Activated CD8-positive, alpha-beta T cell treated with anti-CD3 and anti-CD28 coated beads for 36 hours (primary cell): ENCODE data around the gene EDN2. TPM values are rescaled to one million over a fixed set of nuclear protein-coding genes. Genes with fewer than 3 reads are reported as not detected.

Source experiments
- ATAC-seq: fragments of 200-7000 bp; cut with Tn5 transposase; one replicate; pipeline ENCODE4 v1.10.0; 2021; ENCODE audit warnings: mild to moderate bottlenecking, moderate library complexity
- CTCF ChIA-PET: fragments of 350-600 bp; sonication (Branson Sonifier 250); formaldehyde crosslinking; loops from one replicate; lab custom pipeline; 2021; ENCODE audit warnings: antibody characterized with exemption; lab: Charles Lee
- POLR2A ChIA-PET: fragments of 350-600 bp; sonication (Branson Sonifier 250); formaldehyde crosslinking; loops from one replicate; lab custom pipeline; 2021; ENCODE audit warnings: antibody characterized with exemption; lab: Charles Lee
- DNase-seq: peaks from one replicate; pipeline ENCODE4 v3.0.0-alpha.2; 2020
- H3K27ac Mint-ChIP-seq: one replicate; pipeline ENCODE4 v1.8.0; 2021; ENCODE audit warnings: mild to moderate bottlenecking, mixed read lengths
- H3K27me3 Mint-ChIP-seq: one replicate; pipeline ENCODE4 v1.8.0; 2021; ENCODE audit warnings: mixed read lengths
- H3K36me3 Mint-ChIP-seq: one replicate; pipeline ENCODE4 v1.8.0; 2021; ENCODE audit warnings: low read depth, mixed read lengths
- H3K4me1 Mint-ChIP-seq: one replicate; pipeline ENCODE4 v1.8.0; 2021; ENCODE audit warnings: low read depth, mixed read lengths
- H3K4me3 Mint-ChIP-seq: one replicate; pipeline ENCODE4 v1.8.0; 2021; ENCODE audit warnings: mild to moderate bottlenecking, moderate library complexity, mixed read lengths
- H3K9me3 Mint-ChIP-seq: one replicate; pipeline ENCODE4 v1.8.0; 2021; ENCODE audit warnings: mixed read lengths
- CTCF ChIP-seq: fragments of 200-600 bp; IDR thresholded peaks from one replicate; pipeline ENCODE4 v1.8.0; 2022; ENCODE audit warnings: antibody characterized with exemption, mild to moderate bottlenecking
- intact Hi-C: fragments of 100-400 bp; cut with micrococcal nuclease; formaldehyde crosslinking; loops from one replicate; pipeline ENCODE4 v1.10.0; 2022
- total RNA-seq, 2 experiments: library from RNA; stranded (reverse); gene quantifications; one replicate each; pipeline ENCODE4 v1.2.3, GENCODE V29; 2021

The EDN2 gene
- total RNA-seq, 2 experiments from 2014 or later = not detected

GRCh38 chr1:41463516-41463915 is 21.0 kb downstream of the EDN2 start:
- Mint-ChIP-seq H3K4me3 (no peak overlapping the region), H3K27ac (no peak overlapping the region)
- CTCF ChIA-PET = interaction anchor here (0.8 kb wide), 1 partner anchor 30 kb away, joined by 3 read pairs; no protein-coding TSS in a partner anchor

GRCh38 chr1:41462680-41463004 is 21.8 kb downstream of the EDN2 start:
- no peak overlapping the region for H3K27ac Mint-ChIP-seq
- peaks cover 2% of the 10 kb centered on the region for H3K27me3 Mint-ChIP-seq
- CTCF ChIA-PET = no interaction called here
- DNase-seq (no peak), ATAC-seq (no peak)
- no peaks in the 10 kb centered on the region for H3K4me1 Mint-ChIP-seq
- no peaks in the 10 kb centered on the region for H3K36me3 Mint-ChIP-seq
- POLR2A ChIA-PET = no interaction called here
- TF ChIP-seq CTCF = no peak
- no peaks in the 10 kb centered on the region for H3K9me3 Mint-ChIP-seq
- intact Hi-C loops = no loop called here
- H3K4me3 Mint-ChIP-seq = no peak overlapping the region

More at GRCh38 chr1:41463516-41463915, 21.0 kb downstream of the EDN2 start:
- H3K9me3 Mint-ChIP-seq = no peaks in the 10 kb centered on the region
- H3K36me3 Mint-ChIP-seq = no peaks in the 10 kb centered on the region
- no peak for TF ChIP-seq CTCF
- intact Hi-C loops = no loop called here
- POLR2A ChIA-PET = no interaction called here
- H3K4me1 Mint-ChIP-seq = no peaks in the 10 kb centered on the region
- ATAC-seq = no peak
- no peak for DNase-seq
- peaks cover 2% of the 10 kb centered on the region for H3K27me3 Mint-ChIP-seq

GRCh38 chr1:41461790-41462679 is 22.4 kb downstream of the EDN2 start:
- intact Hi-C loops = no loop called here

GRCh38 chr1:41456847-41457540 is 27.5 kb downstream of the EDN2 start:
- H3K4me1 Mint-ChIP-seq = no peaks in the 10 kb centered on the region
- no peak for TF ChIP-seq CTCF
- no peaks in the 10 kb centered on the region for H3K9me3 Mint-ChIP-seq
- peaks cover 2% of the 10 kb centered on the region for H3K27me3 Mint-ChIP-seq
- ChIA-PET POLR2A (interaction anchor here (1.8 kb wide), 1 partner anchor 18 kb away, joined by 6 read pairs; no protein-coding TSS in a partner anchor), CTCF (no interaction called here)
- H3K27ac Mint-ChIP-seq = no peak overlapping the region
- no peaks in the 10 kb centered on the region for H3K36me3 Mint-ChIP-seq
- no peak overlapping the region for H3K4me3 Mint-ChIP-seq
- no peak for DNase-seq
- intact Hi-C loops = no loop called here
- no peak for ATAC-seq

More at GRCh38 chr1:41461790-41462679, 22.4 kb downstream of the EDN2 start:
- Mint-ChIP-seq H3K27ac (no peak overlapping the region), H3K9me3 (no peaks in the 10 kb centered on the region), H3K4me1 (no peaks in the 10 kb centered on the region), H3K4me3 (no peak overlapping the region), H3K36me3 (no peaks in the 10 kb centered on the region), H3K27me3 (peaks cover 2% of the 10 kb centered on the region)
- CTCF ChIA-PET = interaction anchor here (1.1 kb wide), 1 partner anchor 14 kb away, joined by 3 read pairs; no protein-coding TSS in a partner anchor
- DNase-seq (no peak), ATAC-seq (no peak)
- POLR2A ChIA-PET = no interaction called here
- no peak for TF ChIP-seq CTCF
